GM19035 (cell line): ENCODE data around the gene ESPNL.

ENCODE experiments used
- ATAC-seq: cut with Tn5 transposase; IDR thresholded peaks from one replicate; pipeline ENCODE4 v1.9.1; 2021; ENCODE audit not compliant: unreplicated experiment

Gene ESPNL

DNA sequence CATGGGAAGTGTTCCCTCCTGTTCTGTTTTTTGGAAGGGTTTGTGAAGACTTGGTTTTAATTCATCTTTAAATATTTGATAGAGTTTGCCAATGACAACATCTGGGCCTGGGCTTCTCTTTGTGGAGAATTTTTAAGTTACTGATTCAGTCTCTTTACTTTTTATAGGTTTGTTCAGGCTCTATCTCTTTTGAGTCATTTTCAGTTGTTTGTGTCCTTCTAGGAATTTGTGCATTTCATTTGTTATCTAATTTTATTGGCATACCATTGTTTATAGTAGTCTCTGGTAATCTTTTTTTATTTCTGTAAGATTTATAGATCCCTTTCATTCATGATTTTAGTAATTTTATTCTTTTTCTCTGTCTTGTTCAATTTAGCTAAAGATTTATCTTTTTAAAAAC, 24.7 kb upstream of the ESPNL start:
- no peak for ATAC-seq

DNA sequence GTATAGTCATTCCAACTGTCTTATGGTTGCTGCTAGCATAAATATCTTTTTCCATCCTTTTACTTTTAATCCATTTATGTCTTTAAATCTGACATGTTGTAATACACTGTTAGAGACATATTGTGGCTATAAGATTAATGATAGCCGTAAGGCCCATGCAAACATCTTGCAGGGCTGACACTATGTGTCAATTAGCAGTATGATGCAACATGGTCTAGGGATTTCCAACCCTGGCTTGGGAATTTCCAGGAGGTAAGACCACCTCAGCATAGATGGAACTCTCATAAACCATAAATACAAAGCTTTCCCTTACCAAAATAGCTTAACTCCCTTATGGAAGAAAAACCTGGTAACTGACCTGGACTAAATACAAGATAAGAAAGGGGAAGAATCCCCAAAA, 22.8 kb upstream of the ESPNL start:
- no peak for ATAC-seq

- ATAC-seq = no peak
Observed at GRCh38 chr2:238079874-238080327, 20.2 kb upstream of the ESPNL start.

GRCh38 chr2:238080518-238080917, 19.6 kb upstream of the ESPNL start:
- ATAC-seq = no peak

DNA sequence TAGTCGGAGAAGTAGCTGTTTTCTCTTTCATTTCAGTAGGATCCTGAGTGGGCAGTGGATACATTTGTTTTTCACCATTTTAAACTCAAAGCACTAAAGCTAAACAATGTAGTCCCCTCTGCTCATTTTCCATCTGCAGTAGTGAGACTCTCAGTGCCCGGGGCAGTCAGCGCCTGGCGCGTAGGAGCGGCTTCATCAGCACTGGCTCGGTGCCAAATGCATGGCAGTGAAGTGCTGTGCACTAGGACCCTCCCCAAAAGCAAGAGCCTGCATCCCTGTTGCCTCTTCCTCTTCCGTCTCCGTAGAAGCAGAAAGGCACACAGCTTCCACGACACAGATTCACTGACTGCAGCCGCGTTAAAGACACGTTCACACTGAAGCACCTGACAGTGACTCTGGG, 19.0 kb upstream of the ESPNL start:
- ATAC-seq = no peak

DNA sequence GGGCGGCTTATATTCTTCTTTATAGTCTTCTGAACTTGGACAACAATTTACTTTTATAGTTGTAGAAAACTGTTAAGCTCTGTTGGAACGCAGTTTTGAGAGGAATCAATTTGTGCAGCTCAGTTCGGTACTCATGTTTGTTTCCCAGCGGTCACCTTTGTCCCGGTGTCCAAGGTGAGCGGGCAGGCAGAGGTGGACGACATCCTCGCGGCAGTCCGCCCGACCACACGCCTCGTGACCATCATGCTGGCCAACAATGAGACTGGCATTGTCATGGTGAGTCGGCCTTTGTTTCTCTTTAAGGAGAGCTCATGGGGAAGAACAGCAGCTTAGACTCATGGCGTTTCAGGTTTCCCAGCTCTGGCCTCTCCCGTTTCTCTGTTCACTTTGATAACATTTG, 18.6 kb upstream of the ESPNL start:
- ATAC-seq = no peak

- ATAC-seq = no peak
Observed at GRCh38 chr2:238082151-238082550, 18.0 kb upstream of the ESPNL start.

GRCh38 chr2:238082827-238083226, 17.3 kb upstream of the ESPNL start:
- ATAC-seq = no peak

- ATAC-seq = no peak
Observed at GRCh38 chr2:238083919-238084318, 16.2 kb upstream of the ESPNL start.

DNA sequence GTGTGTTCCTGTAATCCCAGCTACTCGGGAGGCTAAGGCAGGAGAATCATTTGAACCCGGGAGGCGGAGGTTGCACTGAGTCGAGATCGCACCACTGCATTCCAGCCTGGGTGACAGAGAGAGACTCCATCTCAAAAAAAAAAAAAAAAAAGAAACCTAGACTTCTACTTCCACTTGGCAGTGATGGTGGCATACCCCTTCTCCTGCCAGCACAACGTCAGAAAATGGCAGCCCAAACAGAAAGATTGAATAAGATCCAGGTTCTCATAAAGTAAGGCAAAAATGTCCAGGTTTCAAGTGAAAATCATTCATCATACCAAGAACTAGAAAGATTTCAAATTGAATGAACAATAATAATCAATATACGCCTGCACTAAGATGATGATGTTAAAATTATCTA, 15.4 kb upstream of the ESPNL start:
- no peak for ATAC-seq

DNA sequence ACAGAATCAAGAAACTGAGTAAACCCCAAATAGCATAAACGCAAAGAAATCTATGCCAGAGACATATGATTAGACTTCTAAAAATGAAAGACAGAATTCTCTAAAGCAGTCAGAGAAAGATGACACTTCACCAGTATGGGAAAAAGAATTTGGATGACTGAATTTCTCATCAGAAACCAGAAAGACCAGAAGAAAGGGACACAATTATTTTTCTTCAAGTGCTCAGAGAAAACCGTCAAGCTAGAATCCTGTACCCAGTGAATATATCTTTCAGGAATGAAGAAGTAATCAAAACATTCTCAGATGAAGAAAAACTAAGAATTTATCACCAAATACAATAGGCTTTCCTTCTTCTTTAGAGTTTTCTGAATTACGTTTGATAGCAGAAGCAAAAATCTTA, 14.2 kb upstream of the ESPNL start:
- no peak for ATAC-seq

DNA sequence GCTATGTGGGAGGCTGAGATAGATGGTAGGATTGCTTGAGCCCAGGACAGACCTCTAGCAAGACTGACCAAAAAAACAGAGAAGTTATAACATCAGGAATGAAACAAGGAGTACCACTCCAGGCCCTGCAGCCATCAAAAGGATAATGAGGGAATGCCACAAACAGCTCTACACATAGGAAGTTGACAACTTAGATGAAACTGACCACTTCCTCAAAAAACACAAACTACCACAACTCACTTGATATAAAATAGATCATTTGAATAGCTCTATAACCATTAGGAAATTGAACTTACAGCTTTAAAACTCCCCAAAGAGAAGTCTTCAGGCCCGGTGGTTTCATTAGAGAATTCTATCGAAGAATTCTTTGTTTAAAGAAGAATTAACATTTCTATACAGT, 12.9 kb upstream of the ESPNL start:
- ATAC-seq = no peak

DNA sequence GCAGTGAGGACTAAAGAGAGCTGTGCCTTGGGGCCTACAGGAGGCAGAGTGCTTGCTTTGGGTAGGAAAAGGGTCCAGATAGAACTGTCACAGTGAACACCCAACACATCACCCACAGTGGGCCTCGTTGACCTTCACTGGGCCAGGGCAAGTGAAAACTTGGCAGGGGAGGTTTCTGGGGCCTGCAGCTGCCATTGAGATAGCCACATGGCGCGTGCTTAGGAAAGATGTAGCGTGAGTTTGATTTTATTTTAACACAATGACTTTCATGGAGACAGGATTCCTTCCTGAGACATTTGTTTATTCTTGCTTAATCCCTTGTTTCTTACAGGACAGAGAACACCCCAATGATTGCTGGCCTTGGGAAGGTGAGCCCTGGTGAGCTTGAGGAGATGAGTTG, 9.3 kb upstream of the ESPNL start:
- ATAC-seq = no peak

GRCh38 chr2:238091436-238092060, 8.6 kb upstream of the ESPNL start:
- no peak for ATAC-seq

GRCh38 chr2:238092486-238093035, 7.6 kb upstream of the ESPNL start:
- ATAC-seq = no peak

- ATAC-seq = no peak
Observed at GRCh38 chr2:238093181-238094140, 6.7 kb upstream of the ESPNL start.

DNA sequence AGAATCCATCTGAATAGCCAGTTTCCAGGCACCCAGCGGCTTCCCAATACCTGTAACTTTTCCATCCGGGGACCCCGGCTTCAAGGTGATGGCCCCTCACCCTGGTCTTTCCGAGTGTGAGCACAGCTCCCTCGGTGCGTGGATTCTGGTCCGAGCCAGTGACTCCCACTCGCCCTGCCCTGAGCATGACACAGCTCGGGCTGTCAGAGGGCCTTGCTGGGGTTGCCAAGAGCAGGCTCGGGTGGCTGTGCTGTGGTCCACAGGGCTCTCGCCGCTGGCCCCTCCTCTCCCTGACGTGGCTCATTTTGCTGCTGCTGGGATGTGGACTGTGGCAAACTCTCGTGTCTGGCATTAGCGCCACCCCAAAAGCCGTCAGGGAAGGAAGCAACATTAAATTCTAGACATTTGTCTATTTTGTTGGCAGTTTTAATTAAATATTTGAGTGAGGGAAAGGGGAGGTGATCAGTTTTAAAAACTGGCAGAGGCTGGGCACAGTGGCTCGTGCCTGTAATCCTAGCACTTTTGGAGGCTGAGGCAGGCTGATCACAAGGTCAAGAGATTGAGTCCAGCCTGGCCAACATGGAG, 5.6 kb upstream of the ESPNL start:
- no peak for ATAC-seq

- ATAC-seq = no peak
Observed at GRCh38 chr2:238095143-238095542, 5.0 kb upstream of the ESPNL start.

DNA sequence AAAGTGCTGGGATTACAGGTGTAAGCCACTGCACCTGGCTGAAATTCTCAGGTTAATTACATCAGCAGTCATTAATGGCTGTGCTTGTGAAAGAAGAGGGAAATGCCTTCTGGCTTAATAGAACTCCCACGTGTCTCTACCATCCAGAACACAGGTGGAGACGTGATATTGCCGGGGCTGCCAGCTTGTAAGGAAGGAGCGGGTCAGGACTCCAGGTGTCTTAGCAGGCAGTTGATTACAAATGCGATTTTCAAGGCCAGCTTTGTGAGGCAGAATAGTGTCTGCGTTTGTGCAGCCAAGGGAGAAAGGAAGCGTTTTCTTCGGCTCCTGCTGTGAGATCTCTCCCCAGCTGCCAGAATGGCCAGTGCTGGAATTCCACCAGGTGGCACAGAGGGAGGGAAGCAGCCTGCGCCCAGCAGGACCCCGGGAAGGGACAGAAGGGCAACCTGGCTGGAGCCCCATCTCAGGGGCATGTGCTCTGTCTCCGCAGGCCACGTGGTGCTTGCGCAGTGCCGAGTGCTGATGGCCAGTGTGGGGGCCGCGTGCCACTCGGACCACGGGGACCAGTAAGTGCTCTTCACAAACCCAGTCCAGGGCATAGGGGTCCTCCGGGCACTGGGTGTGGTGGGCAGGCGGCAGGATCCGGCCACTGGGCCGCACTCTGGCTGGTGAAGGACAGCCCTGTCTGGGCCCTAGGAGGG, 3.7 kb upstream of the ESPNL start:
- ATAC-seq = no peak

DNA sequence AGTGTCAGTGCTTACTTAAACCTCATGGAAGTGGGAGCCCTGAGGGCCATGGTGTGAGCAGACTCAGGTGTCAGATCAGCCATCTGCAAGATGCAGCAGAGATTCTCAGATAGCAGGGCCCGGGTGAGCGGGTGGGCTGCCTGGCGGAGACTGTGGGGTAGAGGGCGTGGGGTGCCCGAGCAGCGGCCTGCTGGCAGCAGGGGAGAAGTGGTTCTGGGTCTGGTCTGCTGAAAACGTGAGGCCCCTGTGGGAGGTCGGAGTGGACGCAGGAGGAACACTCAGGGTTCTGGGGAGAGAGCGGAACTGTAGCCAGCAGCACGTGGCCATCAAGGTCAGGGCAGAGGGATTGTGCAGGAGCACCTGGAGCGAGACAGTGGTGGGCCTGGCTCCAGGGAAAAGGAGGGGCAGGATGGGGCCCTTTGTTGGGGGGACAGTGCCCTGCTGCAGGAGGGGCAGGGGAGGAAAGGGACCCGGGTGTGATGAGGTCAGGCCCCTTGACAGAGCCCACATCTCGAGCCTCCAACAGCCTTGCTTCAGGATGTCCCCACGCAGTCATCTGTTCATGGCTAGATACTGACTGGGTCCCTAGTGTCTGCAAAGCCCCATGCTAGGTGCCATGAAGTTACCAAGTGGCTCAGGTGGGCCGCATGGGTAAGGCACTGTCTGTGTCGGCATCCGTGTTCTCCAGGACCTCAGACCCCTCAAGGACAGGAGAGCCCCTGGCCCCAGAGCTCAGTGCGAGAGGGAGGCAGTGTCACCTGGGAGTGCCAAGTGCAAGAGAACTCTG, 2.7 kb upstream of the ESPNL start:
- no peak for ATAC-seq
